Keratinocyte (primary cell): ENCODE measurements around the gene TCP11L1. TPM values are rescaled to one million over a fixed set of nuclear protein-coding genes. Genes with fewer than 3 reads are reported as not detected.

Source experiments
- DNase-seq: peaks from one replicate; pipeline ENCODE4 v3.0.0-alpha.2; 2011; ENCODE audit warnings: low read depth, missing footprints, low spot score
- FAIRE-seq: peaks from 2 replicates; lab custom pipeline; 2011; peaks lifted over from hg19 to GRCh38; lab: Jason Lieb, UNC
- H2AFZ ChIP-seq: 2 replicates; pipeline ENCODE4 v1.6.0; 2012; ENCODE audit warnings: low read length, control low read depth, inconsistent platforms; ENCODE audit not compliant: control insufficient read depth
- H3K27ac ChIP-seq: 2 replicates; pipeline ENCODE4 v1.5.1; 2011; ENCODE audit warnings: low read length; ENCODE audit not compliant: control insufficient read depth, insufficient read depth
- H3K27me3 ChIP-seq: 3 replicates; pipeline ENCODE4 v1.6.0; 2011; ENCODE audit warnings: low read length; ENCODE audit not compliant: control insufficient read depth, insufficient read depth; ENCODE audit errors: extremely low read depth
- H3K36me3 ChIP-seq, 2 experiments: 2 replicates in 1 of 2; 3 replicates in 1 of 2; pipeline ENCODE4 v1.5.1; 2011; ENCODE audit warnings: low read length in 2 of 2, mild to moderate bottlenecking in 1 of 2; ENCODE audit not compliant: control insufficient read depth in 2 of 2, insufficient read depth in 2 of 2; ENCODE audit errors: extremely low read depth in 1 of 2
- H3K4me1 ChIP-seq: 3 replicates; pipeline ENCODE4 v1.5.1; 2011; ENCODE audit warnings: low read length; ENCODE audit not compliant: control insufficient read depth, insufficient read depth; ENCODE audit errors: extremely low read depth
- H3K4me2 ChIP-seq: 3 replicates; pipeline ENCODE4 v1.6.0; 2011; ENCODE audit warnings: low read depth, low read length; ENCODE audit not compliant: control insufficient read depth, insufficient read depth; ENCODE audit errors: extremely low read depth
- H3K4me3 ChIP-seq, 3 experiments: fragments of 200-600 bp in 1 of 3; sonication (generic) in 1 of 3; 2 replicates in 2 of 3; 3 replicates in 1 of 3; pipeline ENCODE4 v1.5.1; 2011 to 2016; ENCODE audit warnings: low read length in 3 of 3, mild to moderate bottlenecking in 3 of 3, control low read depth in 2 of 3, inconsistent platforms in 1 of 3, low read depth in 1 of 3, mixed read lengths in 1 of 3, mixed run types in 1 of 3, moderate library complexity in 1 of 3; ENCODE audit not compliant: control insufficient read depth in 2 of 3, insufficient read depth in 2 of 3; ENCODE audit errors: extremely low read depth in 1 of 3
- H3K79me2 ChIP-seq: 2 replicates; pipeline ENCODE4 v1.6.0; 2012; ENCODE audit warnings: low read length; ENCODE audit not compliant: control insufficient read depth, insufficient read depth
- H3K9ac ChIP-seq: 3 replicates; pipeline ENCODE4 v1.6.0; 2011; ENCODE audit warnings: low read length; ENCODE audit not compliant: control insufficient read depth, insufficient read depth; ENCODE audit errors: extremely low read depth
- H3K9me1 ChIP-seq: 3 replicates; pipeline ENCODE4 v1.6.0; 2011; ENCODE audit warnings: low read length; ENCODE audit not compliant: control insufficient read depth, insufficient read depth; ENCODE audit errors: extremely low read depth
- H3K9me3 ChIP-seq: 2 replicates; pipeline ENCODE4 v1.5.1; 2012; ENCODE audit warnings: low read depth, low read length; ENCODE audit not compliant: control insufficient read depth
- H4K20me1 ChIP-seq: 3 replicates; pipeline ENCODE4 v1.6.0; 2011; ENCODE audit warnings: low read length; ENCODE audit not compliant: control insufficient read depth, insufficient read depth; ENCODE audit errors: extremely low read depth
- EZH2 ChIP-seq: IDR thresholded peaks from one replicate; pipeline ENCODE4 v1.6.1; 2012; ENCODE audit warnings: inconsistent platforms, mild to moderate bottlenecking, low read length, moderate library complexity
- dilution Hi-C: fragments of 300-500 bp; cut with MboI; formaldehyde crosslinking; loops from one replicate; pipeline ENCODE4 v1.7.0; 2020; ENCODE audit warnings: low sequenced_read_pairs; ENCODE audit not compliant: extremely low pct_ligation_motif_present
- polyA plus RNA-seq, 5 experiments: library from polyadenylated mRNA; depleted of rRNA in 3 of 5; stranded (reverse) in 3 of 5; stranded (forward) in 1 of 5; unstranded in 1 of 5; fragments of >200 nt; gene quantifications; 1 replicate in 1 of 5; 2 replicates in 3 of 5; 3 replicates in 1 of 5; pipeline versions ENCODE4 v1.2.1 to v1.2.3, GENCODE V29; 2011 to 2012; ENCODE audit warnings: missing spikeins in 2 of 5, low read depth in 1 of 5, low replicate concordance in 1 of 5
- TF ChIP-seq, protein P1 (sequence below), 3 experiments: IDR thresholded peaks in 1 of 3; conservative IDR thresholded peaks in 1 of 3; optimal IDR thresholded peaks in 1 of 3; 2 replicates in 2 of 3; 3 replicates in 1 of 3; pipeline versions ENCODE3 to v1.5.1; 2011; ENCODE audit warnings: low read length in 3 of 3, mild to moderate bottlenecking in 3 of 3, moderate library complexity in 2 of 3, control low read depth in 1 of 3, inconsistent platforms in 1 of 3; ENCODE audit not compliant: insufficient read depth in 2 of 3; ENCODE audit errors: extremely low read depth in 1 of 3

TCP11L1 gene
- polyA plus RNA-seq, 1 donor (not counting 4 experiments of a cell fraction or from before 2014, with no cell fraction given): 22.8 TPM

DNA sequence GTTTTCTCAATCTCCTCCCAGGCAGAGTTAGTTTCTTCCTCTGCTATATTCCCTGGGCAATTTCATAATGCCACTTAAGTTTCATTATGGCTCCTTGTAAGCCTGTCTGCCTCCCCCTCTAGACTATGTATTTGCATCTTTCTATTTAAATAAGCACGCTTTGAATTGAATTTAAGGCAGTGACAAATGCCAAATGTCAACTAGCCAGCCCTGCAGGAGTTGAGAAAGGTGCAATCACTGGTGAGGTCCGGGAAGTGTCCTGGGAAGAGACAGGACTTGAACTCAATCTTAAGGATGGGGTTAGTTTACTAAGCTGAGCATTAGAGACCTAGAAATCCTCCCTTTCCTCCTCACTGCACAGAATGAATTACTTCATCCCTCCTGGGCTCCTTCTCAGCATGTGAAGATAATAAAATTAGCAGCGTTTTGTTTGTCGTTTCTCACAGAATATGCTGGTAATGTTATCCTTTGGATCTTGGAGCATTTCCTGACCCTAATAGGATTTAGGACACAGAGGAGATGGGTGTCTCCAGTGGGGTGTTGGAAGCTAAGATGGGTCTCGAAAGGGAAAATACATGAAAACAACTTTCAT, 1.6 kb downstream of the TCP11L1 start:
- DNase-seq (no peak), FAIRE-seq (no peak)
- H4K20me1 ChIP-seq: no peaks in the 10 kb centered on the region
- no peak overlapping the region for H2AFZ ChIP-seq
- H3K27me3 ChIP-seq: no peaks in the 10 kb centered on the region
- peak overlapping the region; percentile 87 for H3K4me2 ChIP-seq
- H3K4me1 ChIP-seq: peaks cover 44% of the 10 kb centered on the region
- TF ChIP-seq EZH2: no peak
- TF ChIP-seq, protein P1, sequence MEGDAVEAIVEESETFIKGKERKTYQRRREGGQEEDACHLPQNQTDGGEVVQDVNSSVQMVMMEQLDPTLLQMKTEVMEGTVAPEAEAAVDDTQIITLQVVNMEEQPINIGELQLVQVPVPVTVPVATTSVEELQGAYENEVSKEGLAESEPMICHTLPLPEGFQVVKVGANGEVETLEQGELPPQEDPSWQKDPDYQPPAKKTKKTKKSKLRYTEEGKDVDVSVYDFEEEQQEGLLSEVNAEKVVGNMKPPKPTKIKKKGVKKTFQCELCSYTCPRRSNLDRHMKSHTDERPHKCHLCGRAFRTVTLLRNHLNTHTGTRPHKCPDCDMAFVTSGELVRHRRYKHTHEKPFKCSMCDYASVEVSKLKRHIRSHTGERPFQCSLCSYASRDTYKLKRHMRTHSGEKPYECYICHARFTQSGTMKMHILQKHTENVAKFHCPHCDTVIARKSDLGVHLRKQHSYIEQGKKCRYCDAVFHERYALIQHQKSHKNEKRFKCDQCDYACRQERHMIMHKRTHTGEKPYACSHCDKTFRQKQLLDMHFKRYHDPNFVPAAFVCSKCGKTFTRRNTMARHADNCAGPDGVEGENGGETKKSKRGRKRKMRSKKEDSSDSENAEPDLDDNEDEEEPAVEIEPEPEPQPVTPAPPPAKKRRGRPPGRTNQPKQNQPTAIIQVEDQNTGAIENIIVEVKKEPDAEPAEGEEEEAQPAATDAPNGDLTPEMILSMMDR (optimal IDR thresholded peaks at IDR 0.05 in 1 of 3, IDR thresholded peaks at IDR 0.05 in 1 of 3, conservative IDR thresholded peaks at IDR 0.05 in 1 of 3; ENCODE audit: extremely low read depth in 1 of 3, insufficient read depth in 2 of 3, low read length in 3 of 3): no peak
- H3K27ac ChIP-seq: peak overlapping the region; percentile 97
- H3K9me3 ChIP-seq: peaks cover 4% of the 10 kb centered on the region
- peak overlapping the region; percentile 98 for H3K9ac ChIP-seq
- H3K36me3 ChIP-seq: peaks cover 0 to 5% of the 10 kb centered on the region in 2 experiments
- dilution Hi-C loops: no loop called here
- peaks cover 21% of the 10 kb centered on the region for H3K79me2 ChIP-seq
- H3K9me1 ChIP-seq: no peaks in the 10 kb centered on the region
- H3K4me3 ChIP-seq: peak overlapping the region; percentile 49 to 91 (median 84)

DNA sequence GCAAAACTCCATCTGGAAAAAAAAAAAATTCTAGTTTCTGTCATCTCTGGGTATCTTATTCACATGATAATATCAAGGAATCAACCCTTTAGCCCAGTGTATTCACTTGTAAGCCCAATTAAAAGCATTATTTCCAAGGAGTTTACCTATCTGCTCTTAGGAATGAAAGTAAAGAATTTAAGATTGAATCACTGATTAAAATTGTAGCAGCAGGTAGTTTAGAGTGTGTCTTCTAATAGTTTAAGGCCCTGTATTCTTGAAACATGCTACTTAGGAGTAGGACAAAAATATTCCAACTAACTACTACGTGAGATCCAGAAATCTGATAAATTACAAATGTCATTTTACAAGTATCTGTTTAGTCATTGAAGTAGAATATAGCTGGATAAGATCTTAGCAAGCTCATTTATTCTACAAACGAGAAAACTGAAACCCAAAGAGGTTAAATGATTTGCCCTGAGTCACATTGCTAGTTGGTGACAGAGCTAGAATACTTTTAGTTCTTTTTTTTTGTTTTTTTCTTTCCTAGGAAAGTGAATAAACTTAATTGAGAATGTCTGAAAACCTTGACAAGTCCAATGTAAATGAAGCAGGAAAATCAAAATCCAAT, 4.0 kb downstream of the TCP11L1 start:
- DNase-seq (no peak), FAIRE-seq (no peak)
- Histone ChIP-seq H3K27ac (peak overlapping the region; percentile 85), H3K4me1 (peaks cover 52% of the 10 kb centered on the region), H3K4me3 (peak overlapping the region in 2 of 3 experiments; percentile 27 to 40), H3K9ac (peak overlapping the region; percentile 62), H2AFZ (no peak overlapping the region), H3K79me2 (peaks cover 25% of the 10 kb centered on the region), H3K36me3 (peaks cover 0 to 8% of the 10 kb centered on the region in 2 experiments), H3K9me1 (no peaks in the 10 kb centered on the region), H4K20me1 (no peaks in the 10 kb centered on the region), H3K27me3 (no peaks in the 10 kb centered on the region), H3K4me2 (peak overlapping the region; percentile 75), H3K9me3 (peaks cover 4% of the 10 kb centered on the region)
- dilution Hi-C loops: no loop called here
- TF ChIP-seq EZH2: no peak
- TF ChIP-seq, protein P1 (optimal IDR thresholded peaks at IDR 0.05 in 1 of 3, IDR thresholded peaks at IDR 0.05 in 1 of 3, conservative IDR thresholded peaks at IDR 0.05 in 1 of 3; ENCODE audit: extremely low read depth in 1 of 3, insufficient read depth in 2 of 3, low read length in 3 of 3): no peak
